Caco-2 (cell line): ENCODE data around the gene TNFRSF13B. TPM values are rescaled to one million over a fixed set of nuclear protein-coding genes. Genes with fewer than 3 reads are reported as not detected.

ENCODE experiments used
- BruUV-seq: library from RNA; stranded (reverse); fragments of 400-500 nt; replicated peaks from 2 replicates; lab custom pipeline; 2021; lab: Mats Ljungman, UMichigan
- CTCF ChIA-PET: fragments of 300-600 bp; sonication (Branson Sonifier 250); formaldehyde crosslinking; loops from one replicate; lab custom pipeline; 2022; ENCODE audit warnings: antibody characterized with exemption; lab: Charles Lee
- POLR2A ChIA-PET: fragments of 300-600 bp; sonication (Branson Sonifier 250); formaldehyde crosslinking; loops from one replicate; lab custom pipeline; 2022; ENCODE audit warnings: antibody characterized with exemption; lab: Charles Lee
- DNase-seq, 2 experiments: peaks; one replicate each; pipeline versions ENCODE4 v3.0.0 to v3.0.0-alpha.2; 2020 to 2022
- H3K27me3 ChIP-seq: replicated peaks from 2 replicates; pipeline ENCODE4 v1.6.0; 2011; ENCODE audit warnings: low read length; ENCODE audit not compliant: control insufficient read depth, insufficient read depth
- H3K36me3 ChIP-seq: 2 replicates; pipeline ENCODE4 v1.5.1; 2011; ENCODE audit warnings: low read length; ENCODE audit not compliant: control insufficient read depth, insufficient read depth
- H3K4me1 ChIP-seq: fragments of 250-450 bp; sonication (Bioruptor Pico); 2 replicates; pipeline ENCODE4 v1.5.1; 2020; ENCODE audit warnings: mild to moderate bottlenecking
- H3K4me3 ChIP-seq: 2 replicates; pipeline ENCODE4 v1.5.1; 2011; ENCODE audit warnings: low read depth, mild to moderate bottlenecking, control low read depth, low read length
- H3K9me3 ChIP-seq: fragments of 250-450 bp; sonication (Bioruptor Pico); 2 replicates; pipeline ENCODE4 v1.5.1; 2020; ENCODE audit warnings: mild to moderate bottlenecking, moderate library complexity
- H3K27ac Mint-ChIP-seq: one replicate; pipeline ENCODE4 v1.8.0; 2022; ENCODE audit warnings: mixed read lengths; ENCODE audit not compliant: unreplicated experiment
- H3K27me3 Mint-ChIP-seq: one replicate; pipeline ENCODE4 v1.8.0; 2022; ENCODE audit warnings: mixed read lengths; ENCODE audit not compliant: insufficient read depth, unreplicated experiment
- H3K36me3 Mint-ChIP-seq: one replicate; pipeline ENCODE4 v1.8.0; 2022; ENCODE audit warnings: mild to moderate bottlenecking, mixed read lengths; ENCODE audit not compliant: insufficient read depth, unreplicated experiment
- H3K4me1 Mint-ChIP-seq: one replicate; pipeline ENCODE4 v1.8.0; 2022; ENCODE audit warnings: low read depth, mixed read lengths; ENCODE audit not compliant: unreplicated experiment
- H3K4me3 Mint-ChIP-seq: one replicate; pipeline ENCODE4 v1.8.0; 2022; ENCODE audit warnings: mild to moderate bottlenecking, moderate library complexity, mixed read lengths; ENCODE audit not compliant: unreplicated experiment
- H3K9me3 Mint-ChIP-seq: one replicate; pipeline ENCODE4 v1.8.0; 2022; ENCODE audit warnings: mixed read lengths; ENCODE audit not compliant: unreplicated experiment
- CTCF ChIP-seq, 2 experiments: fragments of 200-600 bp in 1 of 2; IDR thresholded peaks; 1 replicate in 1 of 2; 2 replicates in 1 of 2; pipeline versions ENCODE4 v1.5.1 to v1.8.0; 2011 to 2022; ENCODE audit warnings: antibody characterized with exemption in 1 of 2, control low read depth in 1 of 2, inconsistent platforms in 1 of 2, low read depth in 1 of 2, low read length in 1 of 2, mild to moderate bottlenecking in 1 of 2, moderate library complexity in 1 of 2; ENCODE audit not compliant: insufficient read depth in 1 of 2, severe bottlenecking in 1 of 2, unreplicated experiment in 1 of 2
- intact Hi-C: fragments of 100-400 bp; cut with micrococcal nuclease; formaldehyde crosslinking; loops from one replicate; pipeline ENCODE4 v1.10.0; 2022; ENCODE audit not compliant: unreplicated experiment
- total RNA-seq: library from RNA; stranded (reverse); gene quantifications from 2 replicates; pipeline ENCODE4 v1.2.3, GENCODE V29; 2022

The TNFRSF13B gene
- total RNA-seq, 1 experiment from 2014 or later = not detected

- no peak for DNase-seq
- no peak overlapping the region for H3K4me3 ChIP-seq
These were observed 28.2 kb downstream of the TNFRSF13B start for GRCh38 chr17:16943541-16944333.

GRCh38 chr17:16943032-16943352 lies 28.9 kb downstream of the TNFRSF13B start:
- TF ChIP-seq CTCF (IDR thresholded peaks at IDR 0.05; ENCODE audit: insufficient read depth in 1 of 2, low read depth in 1 of 2, low read length in 1 of 2, severe bottlenecking in 1 of 2, unreplicated experiment in 1 of 2) = no peak
- Mint-ChIP-seq H3K4me3 (no peak overlapping the region), H3K27ac (no peak overlapping the region), H3K36me3 (no peaks in the 10 kb centered on the region), H3K27me3 (peaks cover 7% of the 10 kb centered on the region), H3K4me1 (no peaks in the 10 kb centered on the region), H3K9me3 (no peaks in the 10 kb centered on the region)
- intact Hi-C loops = no loop called here
- H3K36me3 ChIP-seq = no peaks in the 10 kb centered on the region
- no TSS peak for BruUV-seq
- CTCF ChIA-PET = no interaction called here
- no peaks in the 10 kb centered on the region for H3K9me3 ChIP-seq
- no peaks in the 10 kb centered on the region; the same call in 1 of the 2 replicates for H3K27me3 ChIP-seq
- no peak for DNase-seq
- H3K4me3 ChIP-seq = no peak overlapping the region
- no peaks in the 10 kb centered on the region for H3K4me1 ChIP-seq
- POLR2A ChIA-PET = no interaction called here

More at GRCh38 chr17:16943541-16944333, 28.2 kb downstream of the TNFRSF13B start:
- intact Hi-C loops = no loop called here
- BruUV-seq = no TSS peak
- peaks cover 1% of the 10 kb centered on the region; the same call in 1 of the 2 replicates for H3K9me3 ChIP-seq
- Mint-ChIP-seq H3K36me3 (no peaks in the 10 kb centered on the region), H3K4me3 (no peak overlapping the region), H3K27ac (no peak overlapping the region), H3K9me3 (no peaks in the 10 kb centered on the region), H3K4me1 (no peaks in the 10 kb centered on the region), H3K27me3 (peaks cover 4% of the 10 kb centered on the region)
- no peaks in the 10 kb centered on the region; the same call in 1 of the 2 replicates for H3K27me3 ChIP-seq
- TF ChIP-seq CTCF (IDR thresholded peaks at IDR 0.05; ENCODE audit: insufficient read depth in 1 of 2, low read depth in 1 of 2, low read length in 1 of 2, severe bottlenecking in 1 of 2, unreplicated experiment in 1 of 2) = no peak
- no peaks in the 10 kb centered on the region for H3K4me1 ChIP-seq
- no peaks in the 10 kb centered on the region for H3K36me3 ChIP-seq
- CTCF ChIA-PET = no interaction called here
- POLR2A ChIA-PET = no interaction called here

GRCh38 chr17:16942141-16943031 lies 29.5 kb downstream of the TNFRSF13B start:
- no peaks in the 10 kb centered on the region for H3K9me3 ChIP-seq
- ChIA-PET CTCF (no interaction called here), POLR2A (no interaction called here)
- no TSS peak for BruUV-seq
- H3K27me3 ChIP-seq = no peaks in the 10 kb centered on the region; the same call in 1 of the 2 replicates
- no peak for TF ChIP-seq CTCF (IDR thresholded peaks at IDR 0.05; ENCODE audit: insufficient read depth in 1 of 2, low read depth in 1 of 2, low read length in 1 of 2, severe bottlenecking in 1 of 2, unreplicated experiment in 1 of 2)
- H3K4me3 Mint-ChIP-seq = no peak overlapping the region
- no peaks in the 10 kb centered on the region for H3K4me1 ChIP-seq
- H3K27me3 Mint-ChIP-seq = peaks cover 7% of the 10 kb centered on the region
- H3K27ac Mint-ChIP-seq = no peak overlapping the region
- intact Hi-C loops = no loop called here
- H3K36me3 Mint-ChIP-seq = no peaks in the 10 kb centered on the region
- no peaks in the 10 kb centered on the region for H3K4me1 Mint-ChIP-seq
- no peak for DNase-seq
- no peaks in the 10 kb centered on the region for H3K36me3 ChIP-seq
- H3K4me3 ChIP-seq = no peak overlapping the region
- no peaks in the 10 kb centered on the region for H3K9me3 Mint-ChIP-seq
